Right lobe of liver (tissue), 6 donors: ENCODE data around the gene SLC25A47. TPM values are rescaled to one million over a fixed set of nuclear protein-coding genes. Genes with fewer than 3 reads are reported as not detected.

Source experiments
- ATAC-seq, 4 donors: fragments of 200-7000 bp; cut with Tn5 transposase; one replicate each; pipeline ENCODE4 v1.9.1; 2020; ENCODE audit warnings: mild to moderate bottlenecking in 4 of 4, moderate library complexity in 4 of 4
- DNase-seq, 3 donors: peaks; one replicate each; pipeline ENCODE4 v3.0.0-alpha.2; 2020
- H3K27ac ChIP-seq, 3 donors: fragments of 200-600 bp; one replicate each; pipeline ENCODE4 v1.8.0; 2022
- H3K27me3 ChIP-seq, 2 donors: fragments of 200-600 bp; one replicate each; pipeline ENCODE4 v1.8.0; 2022
- H3K36me3 ChIP-seq, 4 donors: fragments of 200-600 bp; sonication (generic) in 1 of 4; one replicate each; pipeline versions ENCODE4 v1.5.1 to v1.8.0; 2017 to 2022; ENCODE audit warnings: control low read depth in 1 of 4
- H3K4me1 ChIP-seq, 4 donors: fragments of 200-600 bp; sonication (generic) in 1 of 4; one replicate each; pipeline versions ENCODE4 v1.5.1 to v1.8.0; 2017 to 2022; ENCODE audit warnings: control low read depth in 1 of 4
- H3K4me3 ChIP-seq, 3 donors: fragments of 200-600 bp; one replicate each; pipeline ENCODE4 v1.8.0; 2022
- H3K9me3 ChIP-seq, 4 donors: fragments of 200-600 bp; sonication (generic) in 1 of 4; one replicate each; pipeline versions ENCODE4 v1.5.1 to v1.8.0; 2017 to 2022; ENCODE audit warnings: control low read depth in 1 of 4
- CTCF ChIP-seq, 4 donors: fragments of 200-600 bp in 3 of 4; fragments of 450-650 bp in 1 of 4; IDR thresholded peaks; one replicate each; pipeline versions ENCODE4 v1.5.1 to v1.8.0; 2016 to 2022; ENCODE audit warnings: antibody characterized with exemption in 4 of 4, mild to moderate bottlenecking in 2 of 4
- POLR2A ChIP-seq: fragments of 450-650 bp; IDR thresholded peaks from one replicate; pipeline ENCODE4 v1.6.1; 2017; ENCODE audit warnings: antibody characterized with exemption, mild to moderate bottlenecking
- WGBS: methylation state at CpG from one replicate; pipeline ENCODE4 v1.1.6; 2018; ENCODE audit warnings: low coverage, low lambda C conversion rate; ENCODE audit not compliant: insufficient coverage; ENCODE audit errors: missing lambda C conversion rate; 5-methylcytosine and 5-hydroxymethylcytosine counted together
- intact Hi-C, 2 donors: fragments of 100-400 bp; cut with DNase I; formaldehyde crosslinking; loops; one replicate each; pipeline versions ENCODE4 v1.11.2 to v1.14.1; 2022
- total RNA-seq, 6 experiments: library from RNA; depleted of rRNA in 2 of 6; stranded (reverse); fragments of >200 nt in 2 of 6; fragmentation: NEBNext Ultra II Directional in 3 of 6; extraction: Animal tissue kit (Norgen Biotek cat#: 25700) in 3 of 6; gene quantifications; one replicate each; pipeline versions ENCODE4 v1.1.0 to v1.2.4, GENCODE V29; 2016 to 2023
- donor health status: DM: no; HTN: yes; CAD: no.
- donor health status: DM: no; HTN: no; CAD: no.
- donor health status: DM: no; HTN: no; CAD: no.
- donor health status: DM: no; HTN: yes; CAD: no.
- donor health status: DM: no; HTN: yes; CAD: no.

Gene SLC25A47
- total RNA-seq, 6 experiments from 2014 or later, result 74.8 to 378 (median 229) TPM

GRCh38 chr14:100362311-100362927 is 39.3 kb downstream of the SLC25A47 start:
- intact Hi-C loops, result no loop called here
- H3K4me3 ChIP-seq, result no peak overlapping the region
- 78% methylated on average over 1 of the region's 1 CpG for WGBS
- no peaks in the 10 kb centered on the region for H3K4me1 ChIP-seq
- ATAC-seq (no peak), DNase-seq (no peak)
- peaks cover 0 to 24% (median 15%) of the 10 kb centered on the region in 4 donors for H3K36me3 ChIP-seq
- H3K27ac ChIP-seq, result peak overlapping the region in 1 of 3 donors; percentile 5
- no peaks in the 10 kb centered on the region for H3K9me3 ChIP-seq
- TF ChIP-seq POLR2A, result no peak
- TF ChIP-seq CTCF (IDR thresholded peaks at IDR 0.05), result no peak
- no peaks in the 10 kb centered on the region for H3K27me3 ChIP-seq

- ATAC-seq, result no peak
- WGBS, result 100% methylated on average over 2 of the region's 2 CpGs
Observed at GRCh38 chr14:100363053-100363452, 39.9 kb downstream of the SLC25A47 start.

GRCh38 chr14:100364403-100364802 is 41.3 kb downstream of the SLC25A47 start:
- Histone ChIP-seq H3K4me1 (no peaks in the 10 kb centered on the region), H3K36me3 (peaks cover 0 to 27% (median 16%) of the 10 kb centered on the region in 4 donors), H3K27me3 (no peaks in the 10 kb centered on the region), H3K4me3 (no peak overlapping the region), H3K9me3 (no peaks in the 10 kb centered on the region), H3K27ac (no peak overlapping the region)
- WGBS, result 26% methylated on average over 1 of the region's 1 CpG
- ATAC-seq, result no peak
- DNase-seq, result no peak
- TF ChIP-seq POLR2A (no peak), CTCF (IDR thresholded peaks at IDR 0.05) (no peak)
- intact Hi-C loops, result no loop called here

More at GRCh38 chr14:100363053-100363452, 39.9 kb downstream of the SLC25A47 start:
- no peak for DNase-seq
- no peak for TF ChIP-seq CTCF (IDR thresholded peaks at IDR 0.05)
- no peak for TF ChIP-seq POLR2A
- Histone ChIP-seq H3K4me3 (no peak overlapping the region), H3K4me1 (no peaks in the 10 kb centered on the region), H3K36me3 (peaks cover 0 to 24% (median 16%) of the 10 kb centered on the region in 4 donors), H3K27me3 (no peaks in the 10 kb centered on the region), H3K27ac (no peak overlapping the region), H3K9me3 (no peaks in the 10 kb centered on the region)
- intact Hi-C loops, result no loop called here

- H3K4me1 ChIP-seq, result no peaks in the 10 kb centered on the region
- peaks cover 0 to 15% (median 11%) of the 10 kb centered on the region in 4 donors for H3K36me3 ChIP-seq
- TF ChIP-seq POLR2A, result no peak
- TF ChIP-seq CTCF (IDR thresholded peaks at IDR 0.05), result no peak
- no peak for DNase-seq
- WGBS, result 73% methylated on average over 4 of the region's 7 CpGs
- H3K27ac ChIP-seq, result no peak overlapping the region
- H3K27me3 ChIP-seq, result no peaks in the 10 kb centered on the region
- no peaks in the 10 kb centered on the region for H3K9me3 ChIP-seq
- H3K4me3 ChIP-seq, result no peak overlapping the region
- intact Hi-C loops, result no loop called here
- ATAC-seq, result peak in 2 of 4 donors; percentile 10 to 23
Observed at GRCh38 chr14:100365741-100366140, 42.6 kb downstream of the SLC25A47 start.
